NCI-H2171 treated with DMSO at 0.1 percent for 48 hours (cell line): ENCODE results near the gene SLC4A4.

Experiments
- DNase-seq: peaks from one replicate; lab custom pipeline; 2025; lab: John Stamatoyannopoulos, UW

The SLC4A4 gene

GRCh38 chr4:71469541-71469940, 130.7 kb downstream of the SLC4A4 start:
- DNase-seq: no peak

GRCh38 chr4:71470524-71470923, 131.7 kb downstream of the SLC4A4 start:
- DNase-seq: peak; percentile 6

DNA sequence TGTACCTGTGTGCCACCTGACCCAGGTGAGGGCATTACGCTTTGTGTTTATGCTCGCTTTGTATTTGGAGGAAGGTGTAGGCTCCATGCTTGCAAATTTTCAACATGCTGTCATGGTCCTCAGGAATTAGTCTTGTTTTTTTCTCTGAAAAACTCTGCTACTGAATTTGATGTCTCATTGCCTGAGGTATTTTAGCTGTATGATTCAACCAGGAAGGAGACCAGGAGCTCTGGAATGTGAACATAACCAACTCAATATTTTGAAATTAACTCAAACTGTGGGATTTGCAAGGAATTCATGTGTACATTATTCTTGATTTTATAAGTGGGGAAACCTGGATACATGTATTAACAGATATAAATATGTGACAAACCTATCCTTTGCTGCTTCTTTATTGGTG, 134.1 kb downstream of the SLC4A4 start:
- DNase-seq: no peak

- DNase-seq: no peak
These were observed 134.9 kb downstream of the SLC4A4 start for GRCh38 chr4:71473541-71474240.

- peak; percentile 72 for DNase-seq
These were observed 135.9 kb downstream of the SLC4A4 start for GRCh38 chr4:71474731-71475130.

DNA sequence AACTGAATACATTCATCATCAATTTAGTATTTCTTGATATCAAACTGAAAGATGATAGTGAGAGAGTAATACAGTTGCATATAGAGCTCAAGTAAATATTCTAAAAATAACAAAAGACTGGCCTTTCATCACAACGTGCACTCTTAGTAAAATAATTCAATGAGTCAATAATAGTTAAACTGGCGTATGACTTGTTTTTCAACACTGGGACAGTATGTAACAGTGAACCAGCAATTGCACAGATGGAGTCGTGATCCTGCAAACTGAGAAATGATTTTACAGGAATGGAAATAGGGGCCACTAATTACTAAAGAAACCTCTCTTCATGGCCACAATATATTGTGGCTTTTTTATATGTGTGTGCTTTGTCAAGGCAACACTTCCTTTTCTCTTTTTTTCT, 137.4 kb downstream of the SLC4A4 start:
- no peak for DNase-seq

DNA sequence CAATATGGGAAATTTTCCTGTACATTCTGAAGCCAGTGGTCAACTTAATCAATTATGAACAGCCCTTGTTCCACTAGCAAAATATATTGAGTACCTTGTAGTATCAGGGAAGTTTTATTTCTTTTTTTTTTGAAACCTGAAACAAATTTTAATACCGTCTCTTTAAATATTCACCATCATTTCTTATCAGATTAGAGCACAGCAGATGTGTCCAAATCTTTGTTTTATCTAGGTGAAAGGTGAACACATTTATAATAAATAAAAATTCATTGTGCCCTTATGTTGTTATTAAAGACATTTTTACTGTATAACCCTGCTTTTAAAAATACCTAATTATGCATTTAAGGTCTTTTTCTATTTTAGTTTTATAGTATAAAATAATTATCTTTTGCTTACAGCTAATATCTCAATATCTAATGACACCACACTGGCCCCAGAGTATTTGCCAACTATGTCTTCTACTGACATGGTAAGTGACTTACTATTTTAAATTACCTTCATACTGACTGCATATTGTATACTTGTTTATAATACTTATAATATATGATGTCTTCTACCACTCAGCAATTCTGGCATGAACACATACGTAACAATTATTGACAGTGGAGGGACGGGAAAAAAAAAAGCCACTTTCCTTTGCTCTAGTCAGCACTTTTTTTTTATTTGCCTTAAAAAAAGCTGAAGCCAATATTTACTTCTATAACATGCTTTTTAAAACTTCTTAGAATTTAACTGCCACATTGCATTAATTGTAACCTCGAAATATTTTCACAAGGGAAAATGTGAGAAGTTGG, 147.9 kb downstream of the SLC4A4 start:
- no peak for DNase-seq

- no peak for DNase-seq
These were observed 148.6 kb downstream of the SLC4A4 start for GRCh38 chr4:71487344-71487920.

- no peak for DNase-seq
These were observed 155.7 kb downstream of the SLC4A4 start for GRCh38 chr4:71494539-71494938.

GRCh38 chr4:71495454-71495853, 156.6 kb downstream of the SLC4A4 start:
- no peak for DNase-seq

DNA sequence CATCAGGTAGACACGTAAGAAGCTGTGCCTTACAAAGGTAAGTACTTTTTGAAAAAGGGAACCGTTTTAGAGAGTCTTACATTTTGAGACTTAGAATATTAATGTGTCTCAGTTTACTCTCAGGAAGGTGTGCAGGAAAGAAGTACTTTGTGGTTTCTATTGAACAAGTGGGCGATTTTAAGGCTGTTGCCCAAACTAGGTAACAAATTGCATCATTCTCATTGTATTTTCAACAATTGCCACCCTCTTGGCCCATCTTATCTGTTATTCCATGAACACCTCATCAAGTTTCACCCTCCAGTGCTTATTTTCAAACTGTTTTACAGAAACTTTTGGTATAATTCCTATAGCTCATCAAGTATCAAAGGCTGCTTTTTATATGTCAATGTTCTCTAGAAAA, 158.3 kb downstream of the SLC4A4 start:
- no peak for DNase-seq

GRCh38 chr4:71498002-71498401, 159.2 kb downstream of the SLC4A4 start:
- peak; percentile 11 for DNase-seq

- no peak for DNase-seq
These were observed 159.8 kb downstream of the SLC4A4 start for GRCh38 chr4:71498625-71499024.

DNA sequence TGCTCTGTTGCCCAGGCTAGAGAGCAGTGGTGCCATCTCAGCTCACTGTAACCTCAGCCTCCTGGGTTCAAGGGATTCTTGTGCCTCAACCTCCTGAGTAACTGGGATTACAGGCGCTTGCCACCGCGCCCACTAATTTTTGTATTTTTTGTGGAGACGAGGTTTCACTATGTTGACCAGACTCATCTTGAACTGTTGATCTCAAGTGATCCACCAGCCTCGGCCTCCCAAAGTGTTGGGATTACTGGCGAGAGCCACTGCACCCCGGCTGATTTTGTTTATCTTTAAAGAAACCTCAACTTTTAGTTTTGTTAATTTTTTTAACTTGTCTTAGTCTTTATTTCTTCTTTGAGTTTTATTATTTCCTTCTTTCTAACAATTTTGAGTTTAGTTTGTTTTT, 163.2 kb downstream of the SLC4A4 start:
- DNase-seq: no peak

DNA sequence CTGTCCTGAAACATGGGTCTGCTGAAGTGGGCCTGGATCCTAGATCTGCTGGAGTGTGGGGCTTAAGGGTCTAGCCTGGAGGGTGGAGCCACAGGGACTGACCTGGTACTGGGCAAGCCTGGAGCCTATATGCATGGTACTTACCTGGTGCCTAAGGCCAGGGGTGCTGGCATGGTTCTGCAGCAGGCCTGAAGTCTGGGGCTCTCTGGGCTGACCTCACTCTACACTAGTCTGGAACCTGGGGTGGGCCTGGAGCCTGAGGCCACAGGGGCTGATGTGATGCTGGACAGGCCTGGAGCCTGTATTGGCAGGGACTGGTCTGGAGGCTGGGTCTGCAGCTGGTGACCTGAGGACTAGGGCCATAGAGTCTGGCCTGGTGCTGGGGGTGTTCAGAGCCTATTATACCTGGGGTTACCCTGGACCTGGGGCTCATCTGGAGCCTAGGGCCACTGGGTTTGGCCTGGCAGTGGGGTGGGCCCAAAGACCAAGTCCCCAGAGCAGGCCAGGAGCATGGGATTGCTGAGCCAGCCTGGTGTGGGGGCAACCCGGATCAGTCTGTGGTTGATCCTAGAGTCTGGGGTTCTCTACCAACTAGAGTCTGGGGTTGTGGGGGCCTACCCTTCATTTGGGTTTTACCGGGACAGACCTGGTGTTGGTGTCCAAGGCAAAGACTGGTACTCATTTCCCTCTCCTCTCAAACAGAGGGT, 179.6 kb downstream of the SLC4A4 start:
- no peak for DNase-seq

- no peak for DNase-seq
These were observed 181.5 kb downstream of the SLC4A4 start for GRCh38 chr4:71520308-71520707.

DNA sequence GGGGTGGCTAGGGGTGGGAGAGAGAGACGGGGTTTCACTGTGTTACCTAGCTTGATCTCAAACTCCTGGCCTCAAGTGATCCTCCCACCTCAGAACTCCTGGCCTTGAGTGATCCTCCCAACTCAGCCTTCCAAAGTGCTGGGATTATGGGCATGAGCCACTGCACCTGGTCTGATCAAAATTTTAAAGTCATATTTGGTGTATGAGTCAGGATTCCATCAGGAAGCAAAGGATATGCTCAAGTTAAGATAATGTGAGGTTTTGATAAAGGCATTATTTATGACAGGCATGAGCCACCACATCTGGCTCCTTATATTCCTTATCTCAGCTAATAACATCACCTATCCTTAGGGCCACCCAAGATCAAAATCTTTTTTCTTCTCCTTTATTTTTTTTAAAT, 182.0 kb downstream of the SLC4A4 start:
- DNase-seq: no peak

- peak; percentile 86 for DNase-seq
These were observed 185.9 kb downstream of the SLC4A4 start for GRCh38 chr4:71524756-71525155.

- no peak for DNase-seq
These were observed 188.0 kb downstream of the SLC4A4 start for GRCh38 chr4:71526637-71527406.

DNA sequence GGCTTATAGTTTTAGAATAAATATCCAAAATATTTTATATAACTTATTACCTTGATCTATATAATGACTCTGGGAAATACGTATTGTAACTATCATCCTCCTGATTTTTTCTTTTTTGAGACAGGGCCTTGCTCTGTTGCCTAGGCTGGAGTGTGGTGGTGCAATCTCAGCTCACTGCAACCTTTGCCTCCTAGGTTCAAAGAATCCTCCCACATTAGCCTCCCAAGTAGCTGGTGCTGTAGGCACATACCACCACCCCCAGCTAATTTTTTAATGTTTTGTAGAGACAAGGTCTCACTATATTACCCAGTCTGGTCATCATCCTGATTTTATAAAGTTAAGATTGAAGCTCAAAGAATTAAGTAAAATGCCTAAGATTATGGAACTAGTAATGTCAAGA, 193.6 kb downstream of the SLC4A4 start:
- DNase-seq: no peak

DNA sequence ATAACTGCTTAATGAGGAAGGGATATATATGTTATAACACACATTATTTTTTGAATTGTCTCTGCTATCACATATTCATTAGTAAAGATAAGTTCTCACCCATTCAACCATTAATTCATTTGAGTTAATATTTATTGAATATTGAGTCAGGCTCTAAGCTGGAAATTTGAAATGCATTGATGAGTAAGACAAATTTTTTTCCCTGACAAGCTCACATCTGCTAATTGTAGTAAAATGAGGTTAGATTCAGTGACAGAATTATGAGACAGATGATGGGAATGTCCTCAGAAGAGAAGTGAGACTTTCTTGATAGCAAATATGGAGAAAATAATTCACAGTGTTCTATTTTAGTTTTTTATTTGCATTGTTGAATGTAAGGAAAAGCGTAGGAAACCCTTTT, 194.3 kb downstream of the SLC4A4 start:
- no peak for DNase-seq

DNA sequence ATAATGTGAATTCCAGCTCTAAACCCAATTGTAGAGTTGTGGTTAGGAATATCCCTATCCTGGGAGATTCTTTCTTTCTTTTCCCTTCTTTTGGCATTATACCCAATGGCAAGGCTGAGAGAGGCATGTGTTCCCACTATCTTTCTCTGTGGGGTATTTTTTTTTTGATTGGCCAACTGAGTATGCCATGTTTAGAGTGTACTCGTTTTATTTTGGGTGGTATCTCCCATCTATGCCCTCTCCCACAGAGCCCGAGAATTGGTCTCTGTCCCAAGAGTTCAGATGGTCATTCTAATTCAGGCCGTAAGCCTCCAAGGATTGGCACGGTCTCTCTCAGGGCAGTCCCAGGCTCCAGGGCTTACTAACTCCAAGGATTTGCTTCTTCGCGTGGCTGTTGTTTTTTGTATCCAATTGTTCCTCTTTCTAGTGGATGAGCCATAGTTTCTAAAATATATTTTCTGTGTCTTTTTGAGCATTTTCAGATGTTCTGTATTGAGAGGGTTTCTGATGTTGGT, 198.8 kb downstream of the SLC4A4 start:
- DNase-seq: no peak
